Neuronal stem cell (in vitro differentiated cells): ENCODE measurements around the gene CD200R1.

Source experiments
- DNase-seq: peaks from one replicate; pipeline ENCODE4 v3.0.0-alpha.2; 2013; ENCODE audit warnings: low spot score
- H2AFZ ChIP-seq: one replicate; pipeline ENCODE4 v1.6.1; 2013; ENCODE audit warnings: mild to moderate bottlenecking, low read length, inconsistent platforms
- H2AK5ac ChIP-seq: 2 replicates; pipeline ENCODE4 v1.6.1; 2013; ENCODE audit warnings: low read depth, mild to moderate bottlenecking, inconsistent platforms, low read length, moderate library complexity, mixed read lengths
- H2BK120ac ChIP-seq: 2 replicates; pipeline ENCODE4 v1.6.1; 2013; ENCODE audit warnings: low read depth, mild to moderate bottlenecking, inconsistent platforms, low read length, moderate library complexity, mixed read lengths
- H2BK12ac ChIP-seq: one replicate; pipeline ENCODE4 v1.6.1; 2013; ENCODE audit warnings: low read length, inconsistent platforms
- H2BK15ac ChIP-seq: 2 replicates; pipeline ENCODE4 v1.6.1; 2013; ENCODE audit warnings: mild to moderate bottlenecking, low read length, inconsistent platforms, mixed read lengths
- H2BK5ac ChIP-seq: one replicate; pipeline ENCODE4 v1.6.1; 2013; ENCODE audit warnings: inconsistent platforms, mild to moderate bottlenecking, low read length, moderate library complexity
- H3K14ac ChIP-seq: one replicate; pipeline ENCODE4 v1.6.1; 2013; ENCODE audit warnings: low read length, inconsistent platforms
- H3K18ac ChIP-seq: 2 replicates; pipeline ENCODE4 v1.6.1; 2013; ENCODE audit warnings: low read length, inconsistent platforms
- H3K23ac ChIP-seq: 2 replicates; pipeline ENCODE4 v1.6.1; 2013; ENCODE audit warnings: low read depth, mild to moderate bottlenecking, mixed read lengths, low read length, inconsistent platforms; ENCODE audit not compliant: poor library complexity
- H3K27ac ChIP-seq: replicated peaks from 3 replicates; pipeline ENCODE4 v1.5.1; 2013; ENCODE audit warnings: low read length, inconsistent platforms
- H3K27me3 ChIP-seq, 3 experiments: 2 replicates each; pipeline ENCODE4 v1.6.1; 2013; ENCODE audit warnings: low read length in 3 of 3, mild to moderate bottlenecking in 2 of 3, inconsistent platforms in 1 of 3, low read depth in 1 of 3, mixed read lengths in 1 of 3, moderate library complexity in 1 of 3; ENCODE audit not compliant: control insufficient read depth in 3 of 3, insufficient read depth in 3 of 3
- H3K36me3 ChIP-seq, 2 donors: replicated peaks in 1 of 2; 2 replicates each; pipeline ENCODE4 v1.6.1; 2013; ENCODE audit warnings: low read length in 2 of 2; ENCODE audit not compliant: control insufficient read depth in 2 of 2, insufficient read depth in 2 of 2
- H3K4ac ChIP-seq: 2 replicates; pipeline ENCODE4 v1.6.1; 2013; ENCODE audit warnings: inconsistent platforms, mild to moderate bottlenecking, low read length, moderate library complexity
- H3K4me1 ChIP-seq, 2 donors: 1 replicate in 1 of 2; 2 replicates in 1 of 2; pipeline ENCODE4 v1.6.1; 2013; ENCODE audit warnings: low read length in 2 of 2, low read depth in 1 of 2; ENCODE audit not compliant: control insufficient read depth in 2 of 2, insufficient read depth in 1 of 2
- H3K4me2 ChIP-seq: one replicate; pipeline ENCODE4 v1.6.1; 2013; ENCODE audit warnings: mild to moderate bottlenecking, low read length, inconsistent platforms; ENCODE audit not compliant: insufficient read depth, poor library complexity, severe bottlenecking
- H3K4me3 ChIP-seq, 2 donors: 2 replicates each; pipeline ENCODE4 v1.5.1; 2013; ENCODE audit warnings: low read length in 2 of 2, mild to moderate bottlenecking in 2 of 2, inconsistent platforms in 1 of 2, moderate library complexity in 1 of 2
- H3K79me1 ChIP-seq: one replicate; pipeline ENCODE4 v1.6.1; 2013; ENCODE audit warnings: low read depth, mild to moderate bottlenecking, inconsistent platforms, low read length, moderate library complexity
- H3K9ac ChIP-seq: one replicate; pipeline ENCODE4 v1.6.1; 2013; ENCODE audit warnings: mild to moderate bottlenecking, low read depth, low read length, inconsistent platforms; ENCODE audit not compliant: poor library complexity
- H3K9me3 ChIP-seq, 2 donors: replicated peaks in 1 of 2; 2 replicates each; pipeline versions ENCODE3 to v1.6.1; 2013; ENCODE audit warnings: low read length in 2 of 2, mild to moderate bottlenecking in 2 of 2, inconsistent platforms in 1 of 2, low read depth in 1 of 2, mixed read lengths in 1 of 2, moderate library complexity in 1 of 2; ENCODE audit not compliant: control insufficient read depth in 2 of 2, insufficient read depth in 1 of 2
- H4K8ac ChIP-seq: one replicate; pipeline ENCODE4 v1.6.1; 2013; ENCODE audit warnings: low read depth, mild to moderate bottlenecking, inconsistent platforms, low read length, moderate library complexity
- H4K91ac ChIP-seq: one replicate; pipeline ENCODE4 v1.6.1; 2013; ENCODE audit warnings: low read length, low read depth, mild to moderate bottlenecking, inconsistent platforms; ENCODE audit not compliant: poor library complexity
- WGBS, 2 donors: extraction: QIAGEN DNeasy Blood & Tissue Kit; methylation state at CpG; one replicate each; pipeline ENCODE4 v1.1.7; 2013; ENCODE audit warnings: missing lambda C conversion rate in 2 of 2, mixed read lengths in 1 of 2; ENCODE audit not compliant: insufficient read length in 2 of 2, insufficient replicate concordance in 1 of 2; ENCODE audit errors: extremely low coverage in 2 of 2; 5-methylcytosine and 5-hydroxymethylcytosine counted together

Gene CD200R1

GRCh38 chr3:112976001-112976400 lies 1.1 kb upstream of the CD200R1 start:
- Histone ChIP-seq H3K18ac (no peak overlapping the region), H2BK120ac (no peak overlapping the region), H3K27ac (no peak overlapping the region)

GRCh38 chr3:112974178-112974517 lies 755 bp downstream of the CD200R1 start:
- no peak overlapping the region for H2BK120ac ChIP-seq

More at GRCh38 chr3:112976001-112976400, 1.1 kb upstream of the CD200R1 start:
- H2AFZ ChIP-seq: no peak overlapping the region
- H4K91ac ChIP-seq: no peak overlapping the region
- no peak overlapping the region for H3K4me2 ChIP-seq
- H3K4me3 ChIP-seq: no peak overlapping the region
- H3K27me3 ChIP-seq: peaks cover 0 to 21% (median 0%) of the 10 kb centered on the region in 3 experiments
- H3K4ac ChIP-seq: no peak overlapping the region
- H2BK5ac ChIP-seq: no peak overlapping the region
- no peaks in the 10 kb centered on the region for H3K36me3 ChIP-seq
- H3K23ac ChIP-seq: no peak overlapping the region
- H4K8ac ChIP-seq: no peak overlapping the region
- H2BK15ac ChIP-seq: no peak overlapping the region
- H3K4me1 ChIP-seq: no peaks in the 10 kb centered on the region
- no peaks in the 10 kb centered on the region for H3K79me1 ChIP-seq
- no peak overlapping the region for H3K9ac ChIP-seq
- DNase-seq: no peak
- H3K9me3 ChIP-seq: no peaks in the 10 kb centered on the region
- no peak overlapping the region for H3K14ac ChIP-seq
- no peak overlapping the region for H2BK12ac ChIP-seq
- H2AK5ac ChIP-seq: no peak overlapping the region

GRCh38 chr3:112973325-112974177 lies 1.4 kb downstream of the CD200R1 start:
- H2BK5ac ChIP-seq: no peak overlapping the region
- no peaks in the 10 kb centered on the region for H3K79me1 ChIP-seq
- no peak overlapping the region for H4K91ac ChIP-seq
- no peaks in the 10 kb centered on the region for H3K4me1 ChIP-seq
- DNase-seq: no peak
- H3K4me3 ChIP-seq: no peak overlapping the region
- H3K4ac ChIP-seq: no peak overlapping the region
- no CpG with 5 or more reads among the region's 5 CpGs for WGBS, 2 donors
- H3K18ac ChIP-seq: no peak overlapping the region
- H2BK12ac ChIP-seq: no peak overlapping the region
- no peak overlapping the region for H2AFZ ChIP-seq
- no peak overlapping the region for H2BK120ac ChIP-seq
- peaks cover 0 to 21% (median 0%) of the 10 kb centered on the region in 3 experiments for H3K27me3 ChIP-seq
- H2BK15ac ChIP-seq: no peak overlapping the region
- H3K23ac ChIP-seq: no peak overlapping the region
- H2AK5ac ChIP-seq: no peak overlapping the region
- no peaks in the 10 kb centered on the region for H3K36me3 ChIP-seq
- H3K9me3 ChIP-seq: no peaks in the 10 kb centered on the region
- no peak overlapping the region for H3K27ac ChIP-seq
- no peak overlapping the region for H3K14ac ChIP-seq
- no peak overlapping the region for H3K9ac ChIP-seq
- H3K4me2 ChIP-seq: no peak overlapping the region
- H4K8ac ChIP-seq: no peak overlapping the region

More at GRCh38 chr3:112974178-112974517, 755 bp downstream of the CD200R1 start:
- Histone ChIP-seq H3K14ac (no peak overlapping the region), H3K9me3 (no peaks in the 10 kb centered on the region), H3K27ac (no peak overlapping the region), H3K18ac (no peak overlapping the region), H3K27me3 (peaks cover 0 to 21% (median 0%) of the 10 kb centered on the region in 3 experiments), H3K79me1 (no peaks in the 10 kb centered on the region), H3K23ac (no peak overlapping the region), H2BK5ac (no peak overlapping the region), H2AK5ac (no peak overlapping the region), H3K36me3 (no peaks in the 10 kb centered on the region), H2BK15ac (no peak overlapping the region), H3K4me2 (no peak overlapping the region), H3K4ac (no peak overlapping the region), H2BK12ac (no peak overlapping the region), H4K91ac (no peak overlapping the region), H3K4me1 (no peaks in the 10 kb centered on the region), H2AFZ (no peak overlapping the region), H4K8ac (no peak overlapping the region), H3K9ac (no peak overlapping the region), H3K4me3 (no peak overlapping the region)
- WGBS, 2 donors: no CpG with 5 or more reads among the region's 2 CpGs
- no peak for DNase-seq

- no peak overlapping the region for H3K4me3 ChIP-seq
- H2AFZ ChIP-seq: no peak overlapping the region
- H2BK12ac ChIP-seq: no peak overlapping the region
- no peak overlapping the region for H3K4ac ChIP-seq
- H3K79me1 ChIP-seq: no peaks in the 10 kb centered on the region
- H2BK120ac ChIP-seq: no peak overlapping the region
- H3K27ac ChIP-seq: no peak overlapping the region
- H3K14ac ChIP-seq: no peak overlapping the region
- no peak overlapping the region for H4K91ac ChIP-seq
- H4K8ac ChIP-seq: no peak overlapping the region
- H3K4me1 ChIP-seq: no peaks in the 10 kb centered on the region
- peaks cover 0 to 21% (median 0%) of the 10 kb centered on the region in 3 experiments for H3K27me3 ChIP-seq
- H3K9ac ChIP-seq: no peak overlapping the region
- H3K18ac ChIP-seq: no peak overlapping the region
- H2AK5ac ChIP-seq: no peak overlapping the region
- H2BK5ac ChIP-seq: no peak overlapping the region
- H3K23ac ChIP-seq: no peak overlapping the region
- H3K9me3 ChIP-seq: no peaks in the 10 kb centered on the region
- H3K36me3 ChIP-seq: no peaks in the 10 kb centered on the region
- no peak overlapping the region for H3K4me2 ChIP-seq
- no peak for DNase-seq
- no peak overlapping the region for H2BK15ac ChIP-seq
Observed at GRCh38 chr3:112972158-112972557, 2.7 kb downstream of the CD200R1 start.
